Measurements from ENCODE around the gene PSMD12.
"Not testable (repeated sequence)": the region's sequence is repeated elsewhere in the genome, so short reads cannot be mapped to it uniquely, and the experiment has no call there.

The PSMD12 gene

DNA sequence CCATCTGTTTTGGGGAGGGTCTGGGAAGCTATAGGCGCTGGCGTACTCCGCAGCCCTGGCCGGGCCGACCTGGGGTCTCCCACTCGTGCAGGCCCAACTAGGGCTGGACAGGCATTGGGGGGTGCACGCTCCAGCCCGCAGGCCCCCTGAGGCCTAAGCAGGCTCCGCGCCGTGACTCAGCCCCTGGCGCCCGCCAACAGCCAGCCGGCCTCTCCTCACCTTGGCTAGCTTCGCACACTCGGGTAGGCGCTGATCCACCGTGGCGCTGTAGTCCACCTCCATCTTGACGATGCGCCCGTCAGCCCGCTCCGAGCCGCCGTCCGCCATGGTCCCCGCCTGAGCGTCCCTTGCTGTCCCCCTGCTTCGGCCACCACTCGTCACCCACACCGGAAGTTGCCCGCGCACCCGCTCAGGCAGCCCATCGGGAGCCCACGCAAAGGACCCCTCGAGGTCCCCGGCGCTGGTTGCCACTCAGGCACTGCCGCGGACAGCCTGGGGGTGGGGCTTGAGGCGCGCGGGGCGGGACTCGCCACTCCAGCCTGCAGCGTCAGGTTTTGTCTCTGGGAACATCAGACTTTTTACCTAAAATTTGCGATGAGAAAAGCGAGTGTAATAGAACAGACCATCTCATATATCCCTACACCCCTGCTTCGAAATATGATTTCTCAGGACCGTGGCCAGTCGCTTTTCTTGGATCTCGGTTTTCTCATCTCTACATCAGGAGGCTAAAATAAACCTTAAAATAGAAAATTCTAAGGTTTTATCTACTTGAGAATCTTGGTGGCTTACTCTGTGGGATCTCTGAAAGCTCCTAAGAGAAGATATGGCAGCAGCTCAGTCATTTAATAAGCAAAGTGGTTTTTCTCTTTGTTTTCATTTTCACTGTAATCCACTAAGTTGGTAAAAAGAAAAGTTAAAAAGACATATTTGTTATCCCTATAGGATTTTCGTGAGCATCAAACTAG is at the start of gene PSMD12:
TSS of gene PSMD12 (minus strand) at position 385 of the 965 bp plus-strand sequence. CDS start at position 327, 58 bp downstream.
- in situ Hi-C loops (cut with HindIII; ENCODE audit: low sequenced_read_pairs), result no loop called here

DNA sequence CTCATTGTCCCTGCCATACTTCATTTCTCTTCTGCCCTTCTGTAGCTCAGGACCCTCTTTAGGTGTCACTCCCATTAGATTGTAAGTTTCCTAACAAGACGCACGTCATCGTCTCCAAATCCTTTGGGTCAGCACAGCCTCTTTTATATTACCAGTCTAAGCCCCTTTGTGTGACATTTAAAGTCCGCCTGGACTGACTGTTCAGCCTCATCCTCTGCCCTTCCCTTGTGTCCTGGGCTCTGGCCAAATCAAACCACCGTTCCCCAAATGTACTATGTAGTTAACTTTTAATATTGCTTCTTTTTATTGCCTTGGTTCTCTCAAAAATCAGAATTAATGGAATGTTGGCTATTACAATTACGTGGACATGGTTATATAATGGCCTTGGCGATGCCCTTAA is 48.9 kb upstream of the PSMD12 start:
- in situ Hi-C loops (cut with HindIII; ENCODE audit: low sequenced_read_pairs), result no loop called here

DNA sequence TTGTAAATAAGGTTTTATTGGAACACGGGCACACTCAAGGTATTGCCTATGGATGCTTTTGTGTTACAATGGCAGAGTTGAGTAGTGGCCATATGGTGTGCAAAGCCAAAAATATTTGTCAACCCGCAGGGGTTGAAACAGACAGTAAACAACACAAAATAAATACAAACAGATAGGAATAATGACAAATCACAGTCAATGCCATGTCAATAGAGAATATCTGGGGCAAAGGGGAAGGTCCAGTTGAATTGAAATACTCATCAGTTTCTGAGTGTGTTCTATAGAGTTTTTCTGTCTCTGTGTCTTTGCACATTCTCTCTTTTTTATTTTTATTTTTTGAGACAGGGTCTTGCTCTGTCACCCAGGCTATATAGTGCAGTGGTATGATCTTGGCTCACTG is 48.2 kb upstream of the PSMD12 start:
- in situ Hi-C loops (cut with HindIII; ENCODE audit: low sequenced_read_pairs), result no loop called here

DNA sequence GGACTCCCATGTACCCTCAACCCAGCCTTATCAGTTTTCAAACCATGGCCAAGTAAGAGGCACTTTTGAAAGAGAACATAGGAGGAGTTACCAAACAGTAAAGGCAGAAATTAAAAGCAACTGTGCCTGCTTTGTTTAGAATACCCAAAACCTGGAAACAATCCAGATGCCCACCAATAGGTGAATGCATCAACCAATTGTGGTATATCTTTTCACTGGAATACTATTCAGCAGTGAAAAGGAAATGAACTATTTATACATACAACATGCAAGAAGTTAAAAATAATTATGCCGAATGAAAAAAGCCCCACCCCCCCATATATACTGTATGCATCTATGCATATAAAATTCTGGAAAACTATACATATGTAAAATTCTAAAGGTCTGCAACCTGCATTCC is 47.8 kb upstream of the PSMD12 start:
- in situ Hi-C loops (cut with HindIII; ENCODE audit: low sequenced_read_pairs), result no loop called here

DNA sequence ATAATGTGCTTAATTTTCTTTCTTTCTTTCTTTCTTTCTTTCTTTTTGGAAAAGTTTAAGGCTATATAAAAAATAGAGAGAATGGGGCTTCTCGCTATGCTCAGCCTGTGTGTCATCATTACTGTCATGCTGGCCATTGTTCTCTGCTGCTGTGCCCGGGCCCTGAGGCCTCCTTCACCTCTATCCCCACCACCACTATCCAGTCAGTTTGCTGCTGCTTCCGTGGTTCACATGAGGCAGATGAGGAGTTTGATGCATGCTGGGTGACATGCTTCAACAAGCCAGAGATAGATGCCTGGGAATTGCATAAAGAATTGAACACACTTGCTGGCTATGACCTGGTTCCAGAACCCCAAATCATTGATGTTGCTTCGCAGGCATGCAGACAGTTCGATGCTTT is 47.0 kb upstream of the PSMD12 start:
- in situ Hi-C loops (cut with HindIII; ENCODE audit: low sequenced_read_pairs), result no loop called here

DNA sequence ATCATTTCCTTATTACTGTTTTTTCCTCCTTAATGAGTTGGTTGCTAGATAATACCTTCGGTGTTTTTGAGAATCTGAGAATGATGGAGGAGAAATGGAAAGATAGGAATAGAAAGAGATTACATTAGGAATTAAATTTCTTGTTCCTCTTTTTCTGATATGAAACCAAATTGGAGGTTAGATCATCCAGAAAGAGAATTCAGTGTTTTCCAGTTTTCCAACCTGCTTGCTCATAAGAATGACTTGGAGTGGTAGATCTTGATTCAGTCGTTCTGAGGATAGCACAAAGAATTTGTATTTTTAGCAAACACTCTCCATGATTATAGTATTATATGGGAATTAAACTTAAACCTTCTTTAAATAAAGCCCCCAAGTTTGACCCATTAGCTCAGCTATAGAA is 46.6 kb upstream of the PSMD12 start:
- in situ Hi-C loops (cut with HindIII; ENCODE audit: low sequenced_read_pairs), result no loop called here

DNA sequence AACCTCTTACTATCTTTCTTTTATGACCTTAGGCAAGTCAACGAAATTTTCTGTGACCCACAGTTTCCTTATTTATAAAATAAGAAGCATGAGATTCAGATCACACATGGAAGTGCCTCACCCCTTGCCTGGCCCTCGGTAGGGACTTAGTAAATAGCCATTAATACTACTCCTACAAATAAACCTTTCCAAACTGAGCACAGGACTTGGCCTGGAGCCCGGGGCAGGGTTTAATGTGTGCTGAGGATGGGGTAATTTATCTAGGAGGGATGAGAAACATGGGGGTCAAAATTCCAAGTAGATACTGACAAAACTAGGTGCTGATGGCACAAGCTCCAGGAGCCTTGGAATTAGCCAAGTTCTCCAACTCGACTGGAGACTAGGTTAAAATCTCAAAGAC is 45.7 kb upstream of the PSMD12 start:
- in situ Hi-C loops (cut with HindIII; ENCODE audit: low sequenced_read_pairs), result no loop called here

DNA sequence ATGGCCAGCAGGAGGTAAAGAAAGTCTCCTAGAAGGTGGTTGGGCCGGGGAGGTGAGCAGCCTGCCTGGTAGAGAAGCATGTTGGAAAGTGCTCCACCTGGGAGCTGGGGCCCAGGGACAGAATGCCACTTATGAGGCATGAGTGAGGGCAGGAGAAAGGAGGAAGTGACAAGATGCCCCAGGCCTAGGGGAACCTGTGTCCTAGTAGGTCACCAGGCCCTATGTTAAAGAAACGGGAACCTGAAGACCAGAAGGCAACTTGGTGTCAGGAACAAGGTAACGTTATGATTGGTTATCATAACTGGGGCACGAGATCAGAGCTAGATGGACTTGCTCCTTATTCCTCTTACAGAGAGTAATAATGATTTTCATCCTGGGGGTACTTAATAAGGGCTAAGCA is 45.0 kb upstream of the PSMD12 start:
- in situ Hi-C loops (cut with HindIII; ENCODE audit: low sequenced_read_pairs), result no loop called here

DNA sequence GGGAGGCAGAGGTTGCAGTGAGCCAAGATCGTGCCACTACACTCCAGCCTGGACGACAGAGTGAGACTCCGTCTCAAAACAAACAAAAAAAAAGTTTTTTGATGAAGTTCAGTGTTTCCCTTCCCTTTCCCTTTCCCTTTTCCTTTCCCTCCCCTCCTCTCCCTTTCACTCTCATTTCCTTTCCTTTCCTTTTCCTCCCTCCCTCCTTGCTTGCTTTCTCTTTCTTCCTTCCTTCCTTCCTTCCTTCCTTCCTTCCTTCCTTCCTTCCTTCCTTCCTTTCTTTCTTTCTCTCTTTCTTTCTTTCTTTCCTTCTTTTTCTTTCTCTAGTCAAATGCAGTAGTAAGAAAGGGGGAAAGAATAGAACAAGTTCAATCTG is 42.1 kb upstream of the PSMD12 start:
- in situ Hi-C loops (cut with HindIII; ENCODE audit: low sequenced_read_pairs), result not testable (repeated sequence)

DNA sequence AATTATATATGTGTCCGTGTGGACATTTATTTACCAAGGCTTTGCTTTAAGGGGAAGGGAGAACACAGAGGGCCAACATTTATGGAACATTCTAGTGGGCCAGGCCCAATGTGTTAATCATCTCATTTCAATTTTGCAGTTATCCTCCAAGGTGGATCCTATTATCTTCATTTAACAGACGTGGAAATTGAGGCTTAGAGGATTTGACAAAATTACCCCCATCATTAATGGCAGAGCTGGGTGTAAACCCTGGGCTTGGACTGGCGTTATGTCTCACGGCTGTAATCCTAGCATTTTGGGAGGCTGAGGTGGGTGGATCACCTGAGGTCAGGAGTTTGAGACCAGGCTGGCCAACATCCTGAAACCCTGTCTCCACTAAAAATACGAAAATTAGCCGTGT is 37.1 kb upstream of the PSMD12 start:
- in situ Hi-C loops (cut with HindIII; ENCODE audit: low sequenced_read_pairs), result no loop called here

DNA sequence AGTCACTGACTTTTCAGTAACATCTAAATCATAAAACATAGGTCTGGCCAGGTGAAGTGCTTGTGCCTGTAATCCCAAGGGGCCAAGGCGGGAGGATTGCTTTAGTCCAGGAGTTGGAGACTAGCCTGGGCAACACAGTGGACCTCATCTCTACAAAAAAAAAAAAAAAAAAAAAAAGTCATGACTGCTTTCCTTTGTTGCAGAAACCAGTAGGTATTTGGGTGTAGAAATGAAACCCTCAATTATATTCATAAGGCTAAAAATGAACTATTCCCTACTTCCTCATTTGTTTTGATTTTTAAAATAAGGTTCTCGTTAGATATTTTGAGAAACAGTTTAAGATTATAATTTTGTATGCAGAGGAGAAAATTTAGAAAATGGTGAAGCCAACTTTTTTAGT is 36.7 kb upstream of the PSMD12 start:
- in situ Hi-C loops (cut with HindIII; ENCODE audit: low sequenced_read_pairs), result no loop called here

DNA sequence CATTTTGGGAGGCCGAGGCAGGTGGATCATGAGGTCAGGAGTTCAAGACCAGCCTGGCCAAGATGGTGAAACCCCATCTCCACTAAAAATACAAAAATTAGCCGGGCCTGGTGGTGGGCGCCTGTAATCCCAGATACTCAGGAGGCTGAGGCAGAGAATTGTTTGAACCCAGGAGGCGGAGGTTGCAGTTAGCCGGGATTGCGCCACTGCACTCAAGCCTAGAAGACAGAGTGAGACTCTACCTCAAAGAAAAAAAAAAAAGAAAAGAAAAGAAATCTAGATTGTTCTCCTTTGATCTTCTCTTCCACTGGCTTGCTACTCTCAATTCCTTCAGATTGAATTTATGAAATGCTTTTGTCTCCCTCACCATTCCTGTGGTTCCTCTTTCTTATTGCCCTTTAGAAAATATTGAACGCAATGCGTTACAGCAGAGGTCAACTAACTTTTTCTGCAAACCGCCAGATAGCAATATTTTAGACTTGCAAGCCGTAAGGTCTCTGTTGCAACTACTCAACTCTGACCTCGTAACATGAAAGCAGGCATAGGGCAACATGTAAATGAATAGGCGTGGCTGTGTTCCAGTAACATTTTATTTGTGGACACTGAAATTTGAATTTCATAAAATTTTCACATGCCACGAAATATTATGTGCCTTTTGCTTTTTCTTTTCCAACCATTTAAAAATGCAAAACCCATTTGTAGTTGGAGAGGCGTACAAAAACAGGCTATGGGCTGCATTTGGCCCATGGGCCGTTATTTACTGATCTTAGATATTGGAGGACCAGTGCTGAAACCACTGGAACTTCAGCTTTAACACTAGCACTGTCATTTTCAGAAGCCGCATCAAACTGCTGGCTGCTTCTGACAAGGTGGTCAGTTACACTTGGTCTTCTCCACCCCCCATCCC is 35.5 kb upstream of the PSMD12 start:
- in situ Hi-C loops (cut with HindIII; ENCODE audit: low sequenced_read_pairs), result no loop called here

DNA sequence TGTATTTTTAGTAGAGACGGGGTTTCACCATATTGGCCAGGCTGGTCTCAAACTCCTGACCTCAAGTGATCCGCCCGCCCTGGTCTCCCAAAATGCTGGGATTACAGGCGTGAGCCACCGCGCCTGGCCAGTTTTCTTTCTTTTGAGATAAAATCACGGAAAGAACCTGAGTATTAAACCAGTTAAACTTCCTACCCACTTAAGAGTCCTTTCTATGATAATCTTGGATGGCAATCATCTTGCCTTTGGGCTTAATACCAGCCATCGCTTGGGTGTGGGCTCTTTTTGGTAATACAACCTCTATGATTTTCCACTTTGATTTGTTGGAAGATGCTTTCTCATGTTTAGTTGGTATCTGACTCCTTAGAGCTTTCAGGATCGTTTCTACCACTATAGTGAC is 34.7 kb upstream of the PSMD12 start:
- in situ Hi-C loops (cut with HindIII; ENCODE audit: low sequenced_read_pairs), result no loop called here

DNA sequence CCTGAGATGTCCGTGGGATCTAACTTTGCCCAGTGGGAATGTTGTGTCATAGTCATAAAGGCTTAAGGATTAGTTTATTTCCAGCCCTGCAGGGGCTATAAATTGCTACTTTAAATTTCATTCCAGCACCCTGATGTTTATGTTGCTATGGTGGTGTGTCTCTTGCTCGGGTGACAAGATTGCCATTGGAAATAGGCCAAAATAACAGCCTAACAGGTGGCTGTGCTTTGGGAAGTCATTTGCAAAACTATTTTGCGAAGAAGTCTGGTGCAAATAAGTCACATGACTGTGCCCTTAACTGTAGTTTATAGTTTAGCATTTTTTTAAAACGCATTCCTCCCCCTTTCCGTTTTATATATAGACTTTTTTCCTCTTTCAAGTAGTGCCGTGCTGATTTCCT is 33.8 kb upstream of the PSMD12 start:
- in situ Hi-C loops (cut with HindIII; ENCODE audit: low sequenced_read_pairs), result no loop called here

DNA sequence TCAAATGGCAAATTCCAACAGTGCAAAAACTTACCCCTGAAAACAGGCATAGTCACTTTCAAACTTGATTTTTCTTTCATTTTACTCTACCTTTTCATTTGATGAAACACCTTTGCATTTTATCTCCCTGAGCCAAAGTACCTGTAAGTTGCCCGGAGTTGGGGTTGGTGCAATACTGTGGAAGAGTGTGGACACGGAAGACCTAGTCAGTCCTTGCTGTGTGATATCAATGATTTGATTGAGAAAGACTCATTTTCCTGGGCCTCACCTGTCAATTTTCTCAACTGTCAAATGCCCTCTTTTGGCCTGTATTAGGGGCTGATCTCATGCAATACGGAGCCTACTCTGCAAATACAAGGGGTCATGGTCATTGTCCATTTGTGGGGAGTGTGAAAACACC is 33.3 kb upstream of the PSMD12 start:
- in situ Hi-C loops (cut with HindIII; ENCODE audit: low sequenced_read_pairs), result no loop called here

DNA sequence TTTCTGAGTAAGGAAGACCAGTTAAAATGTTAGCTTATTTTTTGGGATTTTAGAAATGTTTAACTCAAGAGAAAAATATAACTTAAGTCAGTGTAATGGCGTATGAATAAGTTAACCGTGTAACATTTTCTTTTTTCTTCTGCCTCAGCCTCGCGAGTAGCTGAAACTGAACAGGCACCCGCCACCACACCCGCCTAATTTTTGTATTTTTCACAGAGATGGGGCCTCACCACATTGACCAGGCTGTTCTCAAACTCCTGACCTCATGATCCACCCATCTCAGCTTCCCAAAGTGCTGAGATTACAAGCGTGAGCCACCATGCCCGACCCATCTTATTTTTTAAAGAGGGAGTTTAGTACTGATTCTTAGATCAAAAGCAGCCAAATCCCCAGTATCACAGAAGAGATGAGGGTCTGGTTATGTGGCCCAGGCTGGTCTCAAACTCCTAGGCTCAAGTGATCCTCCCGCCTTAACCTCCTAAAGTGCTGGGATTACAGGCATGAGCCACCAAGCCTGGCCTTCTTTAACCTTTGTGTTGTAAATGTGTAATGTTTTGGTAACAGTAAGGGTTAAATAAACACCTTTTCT is 27.5 kb upstream of the PSMD12 start:
- in situ Hi-C loops (cut with HindIII; ENCODE audit: low sequenced_read_pairs), result no loop called here

DNA sequence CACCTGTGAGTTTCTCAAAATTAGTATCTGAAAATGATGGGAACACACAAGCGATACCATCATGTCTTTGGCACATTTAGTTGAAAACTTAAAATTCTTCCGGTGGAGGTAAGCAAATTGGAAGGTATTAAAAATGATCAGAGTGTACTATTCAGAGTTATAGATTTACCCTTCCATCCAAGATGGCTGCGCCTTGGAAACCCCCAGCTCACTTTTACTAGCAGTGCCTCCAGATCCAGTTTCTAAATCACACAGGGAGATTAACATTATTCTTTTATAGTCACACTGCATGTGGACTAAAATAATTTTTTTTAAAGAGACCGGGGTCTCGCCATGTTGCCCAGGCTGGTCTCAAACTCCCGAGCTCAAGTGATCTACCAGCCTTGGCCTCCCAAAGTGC is 25.7 kb upstream of the PSMD12 start:
- in situ Hi-C loops (cut with HindIII; ENCODE audit: low sequenced_read_pairs), result no loop called here

DNA sequence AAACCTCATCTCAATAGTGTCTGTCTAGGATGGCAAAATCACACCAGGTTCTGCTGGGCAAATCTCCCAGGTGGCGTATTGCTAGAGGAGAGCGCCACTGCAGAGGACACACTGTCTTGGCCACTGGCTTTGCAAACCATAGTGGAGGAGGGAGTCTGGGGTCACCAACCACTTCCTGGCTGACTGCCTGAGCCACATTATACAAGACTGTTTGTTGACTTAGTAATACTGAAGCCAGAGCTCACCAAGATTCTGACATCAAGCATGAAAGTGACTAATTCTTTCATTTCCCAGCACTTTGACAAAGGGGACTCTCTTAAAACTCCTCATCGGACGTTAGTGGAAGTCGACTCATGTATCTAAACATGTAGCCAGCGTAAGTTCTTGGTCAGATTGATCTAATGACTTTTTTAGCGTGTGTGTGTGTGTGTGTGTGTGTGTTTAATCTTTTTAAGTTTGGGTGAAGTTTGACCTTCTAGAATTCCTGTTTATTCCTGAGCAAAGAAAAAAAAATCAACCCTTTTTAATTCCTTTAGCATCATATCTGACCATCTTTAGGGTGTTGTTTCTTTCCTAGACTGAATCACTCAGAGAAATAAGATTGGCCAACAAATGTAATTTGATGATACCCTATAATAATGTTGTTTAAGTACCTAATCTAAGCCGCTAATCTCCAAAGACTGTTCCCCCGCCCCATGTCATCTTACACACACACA is 24.4 kb upstream of the PSMD12 start:
- in situ Hi-C loops (cut with HindIII; ENCODE audit: low sequenced_read_pairs), result no loop called here

DNA sequence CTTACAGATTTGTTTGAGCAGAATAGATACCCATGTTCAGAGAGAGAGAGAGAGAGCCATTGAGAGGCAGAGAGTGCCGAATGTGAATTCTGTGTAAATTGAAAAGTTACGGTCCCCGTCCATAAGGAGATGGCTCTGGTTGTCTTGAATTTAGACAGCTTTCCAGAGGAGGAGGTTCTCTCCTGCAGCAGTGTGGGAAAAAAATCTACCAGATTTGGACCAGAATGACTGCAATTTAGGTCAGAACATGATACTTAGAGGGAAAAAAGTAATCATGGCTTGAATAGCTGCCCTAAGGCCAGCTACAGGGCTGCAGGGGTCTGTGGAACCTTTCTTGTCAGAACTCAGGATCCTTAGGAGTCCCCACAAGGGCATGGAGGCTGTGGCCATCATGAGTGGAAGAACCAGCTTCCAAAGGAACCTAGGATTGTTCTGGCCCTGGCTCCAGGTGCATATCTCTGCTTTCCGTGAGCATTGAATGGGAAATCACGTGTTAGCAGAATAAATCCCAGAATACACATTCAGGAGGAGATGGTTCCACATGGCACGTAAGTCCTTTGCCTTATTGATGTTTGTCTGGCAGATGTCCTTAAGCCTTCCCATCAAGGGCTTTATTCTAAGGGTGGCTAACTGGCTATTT is 23.7 kb upstream of the PSMD12 start:
- in situ Hi-C loops (cut with HindIII; ENCODE audit: low sequenced_read_pairs), result no loop called here

DNA sequence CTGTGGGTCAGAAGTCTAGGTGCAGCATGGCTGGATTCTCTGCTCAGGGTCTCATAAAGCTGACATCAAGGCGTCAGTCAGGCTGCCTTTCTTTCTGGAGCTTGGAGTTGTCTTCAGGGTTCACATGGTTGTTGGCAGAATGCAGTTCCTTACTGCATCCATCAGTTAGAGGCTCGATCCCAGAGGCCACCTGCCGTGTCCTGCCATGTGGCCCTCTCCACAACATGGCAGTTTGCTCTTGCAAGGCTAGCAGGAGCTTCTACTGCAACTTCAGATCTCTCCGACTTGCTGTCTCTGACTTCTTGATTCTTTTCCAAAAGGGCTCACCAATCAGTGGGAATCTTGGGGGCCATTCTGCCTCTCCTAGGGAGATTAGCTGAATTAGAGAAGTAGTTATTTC is 22.6 kb upstream of the PSMD12 start:
- in situ Hi-C loops (cut with HindIII; ENCODE audit: low sequenced_read_pairs), result no loop called here
